Measurements from ENCODE around the gene ATP8B1.

DNA sequence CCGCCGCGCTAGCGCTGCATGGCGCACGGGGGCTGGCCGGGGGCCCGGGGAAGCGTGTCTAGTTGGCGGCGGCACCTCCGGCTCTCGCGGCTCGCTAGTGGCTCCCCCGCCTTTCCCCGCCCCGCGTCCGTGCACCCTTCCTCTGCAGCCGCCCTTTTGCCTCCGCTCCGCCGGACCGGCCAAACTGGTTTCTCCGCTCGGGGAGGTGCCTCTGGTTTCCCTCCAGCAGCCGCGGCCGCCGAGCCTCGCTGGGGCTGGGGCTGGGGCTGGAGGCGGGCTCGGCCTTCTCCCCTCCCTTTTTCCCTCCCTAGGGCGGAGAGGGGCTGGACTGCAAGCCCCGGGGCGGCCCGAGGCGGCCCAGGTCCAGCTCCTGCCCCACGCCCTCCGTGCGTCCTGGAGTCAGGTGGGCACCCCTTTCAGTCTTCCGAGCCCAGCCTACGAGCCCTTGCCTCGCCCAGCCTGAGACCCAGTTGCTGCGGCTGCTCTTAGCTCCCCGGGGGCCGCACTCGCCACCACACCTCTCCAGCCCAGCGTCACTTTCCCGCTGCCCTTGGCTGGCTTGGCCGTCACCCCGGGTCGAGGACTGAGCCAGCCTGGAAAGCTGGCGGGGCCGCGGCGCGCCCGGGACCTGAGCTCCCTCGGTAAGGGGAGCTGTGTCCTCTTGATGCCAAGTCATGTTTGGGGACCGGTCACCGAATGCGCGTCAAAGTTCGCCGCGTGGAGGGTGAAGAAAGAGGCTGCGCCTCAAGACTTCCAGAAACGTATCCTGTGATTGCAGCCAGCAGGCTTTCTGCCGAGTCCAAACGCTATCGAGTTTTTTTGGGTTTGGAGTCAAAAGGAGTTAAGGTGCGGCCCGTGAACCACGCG is at the start of gene ATP8B1:
- TF ChIP-seq EZH2 (IDR thresholded peaks at IDR 0.05; ENCODE audit: insufficient read depth, poor library complexity, severe bottlenecking) (no peak), EZH2phosphoT487 (IDR thresholded peaks at IDR 0.05; ENCODE audit: insufficient read depth, low read depth) (no peak)

Data from GM23248 (cell line).